Calu3 (cell line): ENCODE measurements around the gene LMF1. TPM values are rescaled to one million over a fixed set of nuclear protein-coding genes. Genes with fewer than 3 reads are reported as not detected.

Source experiments
- BruUV-seq: library from RNA; stranded (reverse); fragments of 400-500 nt; replicated peaks from 2 replicates; lab custom pipeline; 2021; lab: Mats Ljungman, UMichigan
- CTCF ChIA-PET: fragments of 300-600 bp; sonication (Branson Sonifier 250); formaldehyde crosslinking; loops from one replicate; lab custom pipeline; 2022; ENCODE audit warnings: antibody characterized with exemption; lab: Charles Lee
- DNase-seq: peaks from one replicate; pipeline ENCODE4 v3.0.0; 2022
- H3K27ac Mint-ChIP-seq: one replicate; pipeline ENCODE4 v1.8.0; 2022; ENCODE audit warnings: mixed read lengths; ENCODE audit not compliant: unreplicated experiment
- H3K27me3 Mint-ChIP-seq: one replicate; pipeline ENCODE4 v1.8.0; 2022; ENCODE audit warnings: mixed read lengths; ENCODE audit not compliant: unreplicated experiment
- H3K36me3 Mint-ChIP-seq: one replicate; pipeline ENCODE4 v1.8.0; 2022; ENCODE audit warnings: mild to moderate bottlenecking, moderate library complexity, mixed read lengths; ENCODE audit not compliant: insufficient read depth, unreplicated experiment
- H3K4me1 Mint-ChIP-seq: one replicate; pipeline ENCODE4 v1.8.0; 2022; ENCODE audit warnings: mild to moderate bottlenecking, low read depth, mixed read lengths; ENCODE audit not compliant: unreplicated experiment
- H3K4me3 Mint-ChIP-seq: one replicate; pipeline ENCODE4 v1.8.0; 2022; ENCODE audit warnings: mild to moderate bottlenecking, low read depth, moderate library complexity, mixed read lengths; ENCODE audit not compliant: unreplicated experiment
- H3K9me3 Mint-ChIP-seq: one replicate; pipeline ENCODE4 v1.8.0; 2022; ENCODE audit warnings: low read depth, mixed read lengths; ENCODE audit not compliant: unreplicated experiment
- CTCF ChIP-seq: fragments of 200-600 bp; IDR thresholded peaks from one replicate; pipeline ENCODE4 v1.8.0; 2022; ENCODE audit warnings: antibody characterized with exemption; ENCODE audit not compliant: unreplicated experiment
- intact Hi-C: fragments of 100-400 bp; cut with micrococcal nuclease; formaldehyde crosslinking; loops from one replicate; pipeline ENCODE4 v1.10.0; 2022; ENCODE audit not compliant: unreplicated experiment
- total RNA-seq: library from RNA; stranded (reverse); gene quantifications from 2 replicates; pipeline ENCODE4 v1.2.3, GENCODE V29; 2022

Gene LMF1
- total RNA-seq, 1 experiment from 2014 or later: 31.9 TPM

- no TSS peak for BruUV-seq
- intact Hi-C loops: no loop called here
- CTCF ChIA-PET: interaction anchor here (0.7 kb wide), 1 partner anchor 55 kb away, joined by 3 read pairs; no protein-coding TSS in a partner anchor
- no peaks in the 10 kb centered on the region for H3K4me1 Mint-ChIP-seq
- DNase-seq: no peak
- H3K4me3 Mint-ChIP-seq: no peak overlapping the region
- peaks cover 3% of the 10 kb centered on the region for H3K36me3 Mint-ChIP-seq
- H3K27me3 Mint-ChIP-seq: no peaks in the 10 kb centered on the region
- H3K27ac Mint-ChIP-seq: no peak overlapping the region
- H3K9me3 Mint-ChIP-seq: no peaks in the 10 kb centered on the region
- no peak for TF ChIP-seq CTCF
Measured at GRCh38 chr16:876041-876335, 94.8 kb downstream of the LMF1 start.

GRCh38 chr16:875182-876040 lies 95.4 kb downstream of the LMF1 start:
- H3K4me1 Mint-ChIP-seq: no peaks in the 10 kb centered on the region
- H3K9me3 Mint-ChIP-seq: no peaks in the 10 kb centered on the region
- peaks cover 3% of the 10 kb centered on the region for H3K36me3 Mint-ChIP-seq
- H3K27me3 Mint-ChIP-seq: no peaks in the 10 kb centered on the region
- no TSS peak for BruUV-seq
- intact Hi-C loops: no loop called here
- no peak for DNase-seq
- TF ChIP-seq CTCF: no peak
- H3K4me3 Mint-ChIP-seq: no peak overlapping the region
- no peak overlapping the region for H3K27ac Mint-ChIP-seq
- CTCF ChIA-PET: interaction anchor here (0.7 kb wide), 1 partner anchor 54 kb away, joined by 3 read pairs; no protein-coding TSS in a partner anchor

- H3K36me3 Mint-ChIP-seq: peaks cover 3% of the 10 kb centered on the region
- CTCF ChIA-PET: no interaction called here
- H3K4me3 Mint-ChIP-seq: no peak overlapping the region
- no peaks in the 10 kb centered on the region for H3K27me3 Mint-ChIP-seq
- H3K9me3 Mint-ChIP-seq: no peaks in the 10 kb centered on the region
- no peak for TF ChIP-seq CTCF
- no peak overlapping the region for H3K27ac Mint-ChIP-seq
- intact Hi-C loops: no loop called here
- no TSS peak for BruUV-seq
- DNase-seq: no peak
- H3K4me1 Mint-ChIP-seq: no peaks in the 10 kb centered on the region
Measured at GRCh38 chr16:874366-875181, 96.2 kb downstream of the LMF1 start.

GRCh38 chr16:873889-874288 lies 96.9 kb downstream of the LMF1 start:
- H3K36me3 Mint-ChIP-seq: peaks cover 3% of the 10 kb centered on the region
- H3K4me1 Mint-ChIP-seq: no peaks in the 10 kb centered on the region
- no peak for TF ChIP-seq CTCF
- DNase-seq: no peak
- BruUV-seq: no TSS peak
- H3K27ac Mint-ChIP-seq: no peak overlapping the region
- CTCF ChIA-PET: no interaction called here
- intact Hi-C loops: no loop called here
- no peak overlapping the region for H3K4me3 Mint-ChIP-seq
- H3K27me3 Mint-ChIP-seq: no peaks in the 10 kb centered on the region
- H3K9me3 Mint-ChIP-seq: no peaks in the 10 kb centered on the region
